Naive thymus-derived CD4-positive, alpha-beta T cell (primary cell): ENCODE results near the gene CRYL1. TPM values are rescaled to one million over a fixed set of nuclear protein-coding genes. Genes with fewer than 3 reads are reported as not detected.

ENCODE experiments used
- ATAC-seq: fragments of 150-1000 bp; cut with Tn5 transposase; 2 replicates; pipeline ENCODE4 v1.10.0; 2021; ENCODE audit warnings: mild to moderate bottlenecking, moderate library complexity
- CTCF ChIA-PET: fragments of 350-600 bp; sonication (Branson Sonifier 250); formaldehyde crosslinking; loops from one replicate; lab custom pipeline; 2021; ENCODE audit warnings: antibody characterized with exemption; lab: Charles Lee
- POLR2A ChIA-PET: fragments of 350-600 bp; sonication (Branson Sonifier 250); formaldehyde crosslinking; loops from one replicate; lab custom pipeline; 2021; ENCODE audit warnings: antibody characterized with exemption, inconsistent platforms; lab: Charles Lee
- DNase-seq, 9 donors: peaks; one replicate each; pipeline versions ENCODE4 v3.0.0 to v3.0.0-alpha.2; 2020 to 2022; ENCODE audit warnings: mixed read lengths in 1 of 9
- H3K27ac ChIP-seq: one replicate; pipeline ENCODE4 v1.7.0; 2013; ENCODE audit warnings: mild to moderate bottlenecking, low read depth, low read length, moderate library complexity
- H3K27me3 ChIP-seq, 2 donors: one replicate each; pipeline ENCODE4 v1.7.0; 2013; ENCODE audit warnings: low read length in 2 of 2, mild to moderate bottlenecking in 2 of 2, moderate library complexity in 2 of 2; ENCODE audit not compliant: control insufficient read depth in 2 of 2, insufficient read depth in 2 of 2
- H3K36me3 ChIP-seq, 3 experiments: 1 replicate in 2 of 3; 2 replicates in 1 of 3; pipeline ENCODE4 v1.7.0; 2013; ENCODE audit warnings: low read length in 3 of 3, mild to moderate bottlenecking in 3 of 3, moderate library complexity in 1 of 3; ENCODE audit not compliant: insufficient read depth in 3 of 3, control insufficient read depth in 2 of 3
- H3K4me1 ChIP-seq, 2 donors: one replicate each; pipeline ENCODE4 v1.7.0; 2013; ENCODE audit warnings: low read length in 2 of 2, mild to moderate bottlenecking in 2 of 2, moderate library complexity in 1 of 2; ENCODE audit not compliant: control insufficient read depth in 2 of 2, insufficient read depth in 2 of 2
- H3K4me3 ChIP-seq: 2 replicates; pipeline ENCODE4 v1.7.0; 2013; ENCODE audit warnings: mild to moderate bottlenecking, low read length
- H3K9me3 ChIP-seq, 3 experiments: 1 replicate in 2 of 3; 2 replicates in 1 of 3; pipeline ENCODE4 v1.7.0; 2013; ENCODE audit warnings: low read length in 3 of 3; ENCODE audit not compliant: control insufficient read depth in 2 of 3
- H3K27ac Mint-ChIP-seq, 9 donors: one replicate each; pipeline ENCODE4 v1.8.0; 2020 to 2022; ENCODE audit warnings: mixed read lengths in 9 of 9, mild to moderate bottlenecking in 8 of 9, moderate library complexity in 5 of 9, inconsistent platforms in 2 of 9
- H3K27me3 Mint-ChIP-seq, 5 donors: one replicate each; pipeline ENCODE4 v1.8.0; 2021 to 2022; ENCODE audit warnings: mixed read lengths in 5 of 5, mild to moderate bottlenecking in 1 of 5
- H3K36me3 Mint-ChIP-seq, 5 donors: one replicate each; pipeline ENCODE4 v1.8.0; 2020 to 2022; ENCODE audit warnings: mixed read lengths in 5 of 5, mild to moderate bottlenecking in 3 of 5, inconsistent platforms in 1 of 5
- H3K4me1 Mint-ChIP-seq, 7 donors: one replicate each; pipeline ENCODE4 v1.8.0; 2020 to 2022; ENCODE audit warnings: mixed read lengths in 7 of 7, mild to moderate bottlenecking in 3 of 7, inconsistent platforms in 1 of 7
- H3K4me3 Mint-ChIP-seq, 10 donors: one replicate each; pipeline ENCODE4 v1.8.0; 2020 to 2022; ENCODE audit warnings: mild to moderate bottlenecking in 10 of 10, mixed read lengths in 10 of 10, moderate library complexity in 6 of 10, inconsistent platforms in 2 of 10
- H3K9me3 Mint-ChIP-seq, 11 donors: one replicate each; pipeline ENCODE4 v1.8.0; 2020 to 2022; ENCODE audit warnings: mixed read lengths in 11 of 11, mild to moderate bottlenecking in 4 of 11, inconsistent platforms in 1 of 11, moderate library complexity in 1 of 11
- intact Hi-C, 2 donors: fragments of 100-400 bp; cut with micrococcal nuclease; formaldehyde crosslinking; loops; one replicate each; pipeline ENCODE4 v1.15.1; 2023
- polyA plus RNA-seq, 2 donors: library from polyadenylated mRNA; unstranded; fragments of 300-500 nt; fragmentation: Illumina TruSeq; gene quantifications; one replicate each; pipeline ENCODE4 v1.2.3, GENCODE V29; 2021
- total RNA-seq, 6 experiments: library from RNA in 5 of 6; stranded (reverse) in 5 of 6; gene quantifications; 1 replicate in 5 of 6; 2 replicates in 1 of 6; pipeline ENCODE4 v1.2.3 and lab custom pipeline; 2021 to 2026

Gene CRYL1
- total and polyA plus RNA-seq, 7 experiments from 2014 or later, result 12.3 to 44.1 (median 18.4) TPM

- no peak overlapping the region for H3K4me3 Mint-ChIP-seq
- Histone ChIP-seq H3K9me3 (no peaks in the 10 kb centered on the region), H3K27ac (no peak overlapping the region), H3K4me1 (no peaks in the 10 kb centered on the region), H3K4me3 (no peak overlapping the region), H3K27me3 (no peaks in the 10 kb centered on the region), H3K36me3 (no peaks in the 10 kb centered on the region)
- DNase-seq, result peak in 1 of 9 donors; percentile 45
- intact Hi-C loops, result no loop called here
- no peak for ATAC-seq
- peaks cover 0 to 12% (median 8%) of the 10 kb centered on the region in 5 donors for H3K36me3 Mint-ChIP-seq
- H3K4me1 Mint-ChIP-seq, result peaks cover 6 to 64% (median 22%) of the 10 kb centered on the region in 7 donors
- H3K9me3 Mint-ChIP-seq, result peaks cover 0 to 5% (median 0%) of the 10 kb centered on the region in 11 donors
- peak overlapping the region in 6 of 9 donors; percentile 21 to 84 (median 36) for H3K27ac Mint-ChIP-seq
- ChIA-PET CTCF (no interaction called here), POLR2A (no interaction called here)
- H3K27me3 Mint-ChIP-seq, result no peaks in the 10 kb centered on the region
Measured at GRCh38 chr13:20461481-20461859, 64.2 kb downstream of the CRYL1 start.

- POLR2A ChIA-PET, result no interaction called here
- Mint-ChIP-seq H3K9me3 (peaks cover 0 to 5% (median 0%) of the 10 kb centered on the region in 11 donors), H3K4me3 (peak overlapping the region in 1 of 10 donors; percentile 6), H3K36me3 (peaks cover 0 to 13% (median 9%) of the 10 kb centered on the region in 5 donors), H3K27ac (peak overlapping the region in 5 of 9 donors; percentile 21 to 79 (median 33)), H3K27me3 (no peaks in the 10 kb centered on the region), H3K4me1 (peaks cover 6 to 61% (median 20%) of the 10 kb centered on the region in 7 donors)
- Histone ChIP-seq H3K27me3 (no peaks in the 10 kb centered on the region), H3K4me1 (no peaks in the 10 kb centered on the region), H3K27ac (no peak overlapping the region), H3K36me3 (no peaks in the 10 kb centered on the region), H3K9me3 (no peaks in the 10 kb centered on the region), H3K4me3 (no peak overlapping the region)
- CTCF ChIA-PET, result no interaction called here
- ATAC-seq (no peak), DNase-seq (no peak)
- intact Hi-C loops, result no loop called here
Measured at GRCh38 chr13:20460761-20461160, 64.9 kb downstream of the CRYL1 start.

- H3K9me3 ChIP-seq, result no peaks in the 10 kb centered on the region
- ChIA-PET CTCF (no interaction called here), POLR2A (no interaction called here)
- no peaks in the 10 kb centered on the region for H3K36me3 ChIP-seq
- H3K27ac ChIP-seq, result no peak overlapping the region
- peaks cover 0 to 2% (median 0%) of the 10 kb centered on the region in 5 donors for H3K27me3 Mint-ChIP-seq
- intact Hi-C loops, result no loop called here
- H3K36me3 Mint-ChIP-seq, result peaks cover 0 to 17% (median 12%) of the 10 kb centered on the region in 5 donors
- H3K9me3 Mint-ChIP-seq, result peaks cover 0 to 6% (median 0%) of the 10 kb centered on the region in 11 donors
- ATAC-seq (no peak), DNase-seq (no peak)
- no peak overlapping the region for H3K4me3 Mint-ChIP-seq
- H3K4me1 Mint-ChIP-seq, result peaks cover 6 to 36% (median 20%) of the 10 kb centered on the region in 7 donors
- no peak overlapping the region for H3K4me3 ChIP-seq
- no peaks in the 10 kb centered on the region for H3K4me1 ChIP-seq
- H3K27me3 ChIP-seq, result no peaks in the 10 kb centered on the region
- H3K27ac Mint-ChIP-seq, result peak overlapping the region in 6 of 9 donors; percentile 10 to 87 (median 37)
Measured at GRCh38 chr13:20457670-20458069, 68.0 kb downstream of the CRYL1 start.

GRCh38 chr13:20456737-20457136 lies 68.9 kb downstream of the CRYL1 start:
- Histone ChIP-seq H3K36me3 (no peaks in the 10 kb centered on the region), H3K27ac (no peak overlapping the region), H3K27me3 (no peaks in the 10 kb centered on the region), H3K9me3 (no peaks in the 10 kb centered on the region), H3K4me3 (no peak overlapping the region), H3K4me1 (no peaks in the 10 kb centered on the region)
- Mint-ChIP-seq H3K9me3 (peaks cover 0 to 9% (median 2%) of the 10 kb centered on the region in 11 donors), H3K27me3 (peaks cover 0 to 4% (median 0%) of the 10 kb centered on the region in 5 donors), H3K4me1 (peaks cover 8 to 38% (median 27%) of the 10 kb centered on the region in 7 donors), H3K27ac (peak overlapping the region in 2 of 9 donors; percentile 11 to 44), H3K36me3 (peaks cover 0 to 20% (median 12%) of the 10 kb centered on the region in 5 donors), H3K4me3 (no peak overlapping the region)
- intact Hi-C loops, result no loop called here
- no peak for ATAC-seq
- ChIA-PET CTCF (no interaction called here), POLR2A (no interaction called here)
- no peak for DNase-seq

- H3K36me3 Mint-ChIP-seq, result peaks cover 14 to 41% (median 29%) of the 10 kb centered on the region in 5 donors
- peak overlapping the region in 1 of 10 donors; percentile 34 for H3K4me3 Mint-ChIP-seq
- CTCF ChIA-PET, result no interaction called here
- H3K27me3 Mint-ChIP-seq, result peaks cover 0 to 4% (median 0%) of the 10 kb centered on the region in 5 donors
- no peaks in the 10 kb centered on the region for H3K27me3 ChIP-seq
- H3K4me1 Mint-ChIP-seq, result peaks cover 2 to 16% (median 14%) of the 10 kb centered on the region in 7 donors
- peaks cover 0 to 19% (median 0%) of the 10 kb centered on the region in 3 experiments for H3K9me3 ChIP-seq
- H3K36me3 ChIP-seq, result no peaks in the 10 kb centered on the region
- no peak overlapping the region for H3K27ac ChIP-seq
- peak overlapping the region in 3 of 9 donors; percentile 16 to 55 (median 40) for H3K27ac Mint-ChIP-seq
- ATAC-seq (no peak), DNase-seq (no peak)
- no peaks in the 10 kb centered on the region for H3K4me1 ChIP-seq
- POLR2A ChIA-PET, result no interaction called here
- intact Hi-C loops, result no loop called here
- H3K9me3 Mint-ChIP-seq, result peaks cover 4 to 44% (median 28%) of the 10 kb centered on the region in 11 donors
- H3K4me3 ChIP-seq, result no peak overlapping the region
Measured at GRCh38 chr13:20451397-20451796, 74.3 kb downstream of the CRYL1 start.

- DNase-seq (no peak), ATAC-seq (no peak)
- peaks cover 5 to 44% (median 26%) of the 10 kb centered on the region in 11 donors for H3K9me3 Mint-ChIP-seq
- H3K27ac ChIP-seq, result no peak overlapping the region
- peaks cover 0 to 3% (median 0%) of the 10 kb centered on the region in 5 donors for H3K27me3 Mint-ChIP-seq
- no peak overlapping the region for H3K4me3 Mint-ChIP-seq
- CTCF ChIA-PET, result no interaction called here
- peak overlapping the region in 1 of 9 donors; percentile 72 for H3K27ac Mint-ChIP-seq
- H3K9me3 ChIP-seq, result peaks cover 0 to 19% (median 0%) of the 10 kb centered on the region in 3 experiments
- intact Hi-C loops, result no loop called here
- POLR2A ChIA-PET, result no interaction called here
- H3K36me3 Mint-ChIP-seq, result peaks cover 14 to 46% (median 33%) of the 10 kb centered on the region in 5 donors
- no peak overlapping the region for H3K4me3 ChIP-seq
- no peaks in the 10 kb centered on the region for H3K36me3 ChIP-seq
- H3K27me3 ChIP-seq, result no peaks in the 10 kb centered on the region
- peaks cover 2 to 20% (median 19%) of the 10 kb centered on the region in 7 donors for H3K4me1 Mint-ChIP-seq
- H3K4me1 ChIP-seq, result no peaks in the 10 kb centered on the region
Measured at GRCh38 chr13:20448470-20448869, 77.2 kb downstream of the CRYL1 start.

GRCh38 chr13:20446900-20447299 lies 78.8 kb downstream of the CRYL1 start:
- Histone ChIP-seq H3K9me3 (peaks cover 0 to 19% (median 0%) of the 10 kb centered on the region in 3 experiments), H3K4me1 (no peaks in the 10 kb centered on the region), H3K4me3 (no peak overlapping the region), H3K36me3 (no peaks in the 10 kb centered on the region), H3K27me3 (no peaks in the 10 kb centered on the region), H3K27ac (no peak overlapping the region)
- POLR2A ChIA-PET, result no interaction called here
- ATAC-seq (no peak), DNase-seq (no peak)
- H3K27me3 Mint-ChIP-seq, result no peaks in the 10 kb centered on the region
- CTCF ChIA-PET, result no interaction called here
- intact Hi-C loops, result no loop called here
- H3K27ac Mint-ChIP-seq, result no peak overlapping the region
- peaks cover 14 to 43% (median 40%) of the 10 kb centered on the region in 5 donors for H3K36me3 Mint-ChIP-seq
- H3K4me3 Mint-ChIP-seq, result no peak overlapping the region
- peaks cover 3 to 27% (median 22%) of the 10 kb centered on the region in 7 donors for H3K4me1 Mint-ChIP-seq
- H3K9me3 Mint-ChIP-seq, result peaks cover 5 to 44% (median 25%) of the 10 kb centered on the region in 11 donors
